H1 (cell line): ENCODE measurements around the gene RALGAPA2. TPM values are rescaled to one million over a fixed set of nuclear protein-coding genes. Genes with fewer than 3 reads are reported as not detected.

Experiments used
- CTCF ChIA-PET: fragments of 300-600 bp; sonication (Branson Sonifier 250); formaldehyde crosslinking; loops from one replicate; lab custom pipeline; 2021; ENCODE audit not compliant: partially characterized antibody; lab: Charles Lee
- POLR2A ChIA-PET: fragments of 300-600 bp; sonication (Branson Sonifier 250); formaldehyde crosslinking; loops from one replicate; lab custom pipeline; 2021; ENCODE audit warnings: inconsistent platforms; ENCODE audit not compliant: partially characterized antibody; lab: Charles Lee
- DNase-seq, 2 experiments: peaks; one replicate each; pipeline versions ENCODE4 v3.0.0 to v3.0.0-alpha.2; 2010 to 2022; ENCODE audit warnings: low spot score in 2 of 2, low read depth in 1 of 2, mixed read lengths in 1 of 2
- FAIRE-seq: peaks from 2 replicates; lab custom pipeline; 2011; peaks lifted over from hg19 to GRCh38; lab: Jason Lieb, UNC
- H2AFZ ChIP-seq: 2 replicates; pipeline ENCODE4 v1.8.1; 2012; ENCODE audit warnings: low read length, inconsistent platforms
- H2AK5ac ChIP-seq: 2 replicates; pipeline ENCODE4 v1.6.1; 2013; ENCODE audit warnings: low read depth, low read length
- H2BK120ac ChIP-seq: replicated peaks from 2 replicates; pipeline ENCODE3; 2013; ENCODE audit warnings: low read depth, low read length, inconsistent platforms
- H2BK12ac ChIP-seq: 2 replicates; pipeline ENCODE4 v1.6.1; 2013; ENCODE audit warnings: low read depth, low read length
- H2BK15ac ChIP-seq: 2 replicates; pipeline ENCODE4 v1.6.1; 2013; ENCODE audit warnings: low read length
- H2BK20ac ChIP-seq: 2 replicates; pipeline ENCODE4 v1.6.1; 2013; ENCODE audit warnings: low read length
- H2BK5ac ChIP-seq: 2 replicates; pipeline ENCODE4 v1.6.1; 2013; ENCODE audit warnings: low read depth, low read length
- H3K14ac ChIP-seq: 2 replicates; pipeline ENCODE4 v1.6.1; 2013; ENCODE audit warnings: inconsistent platforms; ENCODE audit not compliant: insufficient read length
- H3K18ac ChIP-seq: 2 replicates; pipeline ENCODE4 v1.6.1; 2013; ENCODE audit warnings: low read length; ENCODE audit errors: extremely low read depth
- H3K23ac ChIP-seq: 2 replicates; pipeline ENCODE4 v1.6.1; 2013; ENCODE audit warnings: inconsistent platforms; ENCODE audit not compliant: insufficient read length
- H3K23me2 ChIP-seq: 2 replicates; pipeline ENCODE4 v1.6.1; 2013; ENCODE audit warnings: low read depth, low read length
- H3K27ac ChIP-seq: 2 replicates; pipeline ENCODE4 v1.6.1; 2011; ENCODE audit warnings: low read depth, low read length, inconsistent platforms
- H3K27me3 ChIP-seq, 4 experiments: replicated peaks in 1 of 4; 1 replicate in 1 of 4; 2 replicates in 3 of 4; pipeline versions ENCODE4 v1.6.1 to v1.8.1; 2011 to 2013; ENCODE audit warnings: low read length in 3 of 4, mild to moderate bottlenecking in 3 of 4, inconsistent platforms in 2 of 4, mixed read lengths in 2 of 4, moderate library complexity in 1 of 4; ENCODE audit not compliant: control insufficient read depth in 3 of 4, insufficient read depth in 3 of 4; ENCODE audit errors: extremely low read depth in 1 of 4
- H3K36me3 ChIP-seq, 4 experiments: 2 replicates each; pipeline versions ENCODE4 v1.6.1 to v1.8.1; 2011 to 2013; ENCODE audit warnings: mild to moderate bottlenecking in 4 of 4, low read length in 3 of 4, moderate library complexity in 2 of 4, control low read depth in 1 of 4, inconsistent platforms in 1 of 4; ENCODE audit not compliant: insufficient read depth in 4 of 4, control insufficient read depth in 2 of 4
- H3K4ac ChIP-seq: replicated peaks from 2 replicates; pipeline ENCODE3; 2013; ENCODE audit warnings: low read length, low read depth, mixed read lengths, inconsistent platforms; ENCODE audit not compliant: insufficient read length
- H3K4me1 ChIP-seq, 4 experiments: replicated peaks in 1 of 4; 1 replicate in 1 of 4; 2 replicates in 3 of 4; pipeline versions ENCODE4 v1.6.1 to v1.8.1; 2011 to 2013; ENCODE audit warnings: low read length in 3 of 4, inconsistent platforms in 2 of 4, mixed read lengths in 1 of 4; ENCODE audit not compliant: insufficient read depth in 4 of 4, control insufficient read depth in 3 of 4
- H3K4me2 ChIP-seq, 2 experiments: 2 replicates each; pipeline versions ENCODE4 v1.6.1 to v1.8.1; 2011 to 2013; ENCODE audit warnings: low read depth in 2 of 2, low read length in 2 of 2, control low read depth in 1 of 2, inconsistent platforms in 1 of 2, mild to moderate bottlenecking in 1 of 2; ENCODE audit not compliant: insufficient read depth in 1 of 2
- H3K4me3 ChIP-seq, 4 experiments: fragments of 200-600, 300-600 bp in 1 of 4; sonication (generic), shearing (Covaris generic), sonication (Bioruptor Twin) in 1 of 4; 2 replicates each; pipeline versions ENCODE4 v1.5.1 to v1.8.1; 2011 to 2016; ENCODE audit warnings: low read length in 4 of 4, low read depth in 3 of 4, control low read depth in 2 of 4, inconsistent platforms in 2 of 4, mild to moderate bottlenecking in 2 of 4, mixed read lengths in 1 of 4, moderate library complexity in 1 of 4; ENCODE audit not compliant: insufficient read depth in 2 of 4; ENCODE audit errors: extremely low read depth in 1 of 4
- H3K56ac ChIP-seq: replicated peaks from 2 replicates; pipeline ENCODE3; 2013; ENCODE audit warnings: low read depth, mild to moderate bottlenecking, mixed read lengths, low read length, inconsistent platforms; ENCODE audit not compliant: insufficient read length
- H3K79me1 ChIP-seq: 2 replicates; pipeline ENCODE4 v1.6.1; 2013; ENCODE audit warnings: low read depth, low read length, control low read depth
- H3K79me2 ChIP-seq, 2 experiments: 2 replicates each; pipeline versions ENCODE4 v1.6.1 to v1.8.1; 2012 to 2013; ENCODE audit warnings: low read length in 2 of 2, mild to moderate bottlenecking in 2 of 2, inconsistent platforms in 1 of 2; ENCODE audit not compliant: insufficient read depth in 2 of 2, control insufficient read depth in 1 of 2
- H3K9ac ChIP-seq, 4 experiments: replicated peaks in 1 of 4; 1 replicate in 1 of 4; 2 replicates in 3 of 4; pipeline versions ENCODE4 v1.6.1 to v1.8.1; 2011 to 2013; ENCODE audit warnings: low read depth in 3 of 4, low read length in 3 of 4, control low read depth in 2 of 4, mild to moderate bottlenecking in 2 of 4, moderate library complexity in 2 of 4, inconsistent platforms in 1 of 4; ENCODE audit errors: extremely low read depth in 1 of 4
- H3K9me3 ChIP-seq, 2 experiments: 2 replicates each; pipeline versions ENCODE4 v1.6.1 to v1.8.1; 2012 to 2013; ENCODE audit warnings: mild to moderate bottlenecking in 2 of 2, moderate library complexity in 2 of 2, control low read depth in 1 of 2, inconsistent platforms in 1 of 2, low read depth in 1 of 2, low read length in 1 of 2, mixed read lengths in 1 of 2; ENCODE audit not compliant: insufficient read depth in 2 of 2
- H4K20me1 ChIP-seq, 2 experiments: replicated peaks in 1 of 2; 2 replicates each; pipeline versions ENCODE3 to v1.8.1; 2011 to 2013; ENCODE audit warnings: inconsistent platforms in 2 of 2, low read length in 2 of 2, mild to moderate bottlenecking in 1 of 2; ENCODE audit not compliant: insufficient read depth in 2 of 2, control insufficient read depth in 1 of 2
- H4K5ac ChIP-seq: 2 replicates; pipeline ENCODE4 v1.6.1; 2013; ENCODE audit warnings: low read length, low read depth, mixed read lengths, inconsistent platforms; ENCODE audit not compliant: insufficient read length
- H4K8ac ChIP-seq: 2 replicates; pipeline ENCODE4 v1.8.0; 2013; ENCODE audit warnings: mild to moderate bottlenecking, moderate library complexity, low read length, inconsistent platforms; ENCODE audit not compliant: insufficient read depth; ENCODE audit errors: extremely low read depth
- H4K91ac ChIP-seq: replicated peaks from 2 replicates; pipeline ENCODE3; 2013; ENCODE audit warnings: low read length, mixed read lengths, inconsistent platforms; ENCODE audit not compliant: insufficient read length
- CBX5 ChIP-seq: fragments of 300-800, 300-1000 bp; sonication (generic); IDR thresholded peaks from 2 replicates; pipeline ENCODE4 v1.7.1; 2016; ENCODE audit warnings: antibody characterized with exemption, low read length, low read depth
- CHD2 ChIP-seq: IDR thresholded peaks from 2 replicates; pipeline ENCODE4 v1.6.1; 2012; ENCODE audit warnings: low read length, improper control_type of control experiment
- CREB1 ChIP-seq: IDR thresholded peaks from 2 replicates; pipeline ENCODE4 v1.6.1; 2012; ENCODE audit warnings: inconsistent platforms
- CTBP2 ChIP-seq: IDR thresholded peaks from 2 replicates; pipeline ENCODE4 v1.7.0; 2011; ENCODE audit warnings: borderline replicate concordance, mild to moderate bottlenecking, moderate library complexity, mixed read lengths, low read length; ENCODE audit not compliant: insufficient read depth, insufficient read length
- MAFK ChIP-seq: IDR thresholded peaks from 2 replicates; pipeline ENCODE4 v1.6.1; 2012; ENCODE audit warnings: low read depth, mild to moderate bottlenecking, improper control_type of control experiment, low read length
- NANOG ChIP-seq: IDR thresholded peaks from 2 replicates; pipeline ENCODE4 v1.6.1; 2011; ENCODE audit warnings: low read length, low read depth, mild to moderate bottlenecking, inconsistent platforms; ENCODE audit not compliant: insufficient read depth, poor library complexity, severe bottlenecking
- POU5F1 ChIP-seq: IDR thresholded peaks from 2 replicates; pipeline ENCODE4 v1.6.1; 2011; ENCODE audit warnings: low read depth, mild to moderate bottlenecking, low read length, moderate library complexity
- RAD21 ChIP-seq, 2 experiments: IDR thresholded peaks in 1 of 2; conservative IDR thresholded peaks in 1 of 2; 2 replicates each; pipeline ENCODE4 v1.6.1; 2011; ENCODE audit warnings: low read depth in 2 of 2, low read length in 2 of 2, improper control_type of control experiment in 1 of 2, inconsistent platforms in 1 of 2, mild to moderate bottlenecking in 1 of 2, moderate library complexity in 1 of 2
- SIX5 ChIP-seq: IDR thresholded peaks from 2 replicates; pipeline ENCODE4 v1.6.1; 2011; ENCODE audit warnings: mild to moderate bottlenecking, low read depth, low read length
- SRF ChIP-seq: IDR thresholded peaks from 2 replicates; pipeline ENCODE4 v1.6.1; 2011; ENCODE audit warnings: mild to moderate bottlenecking, low read depth, low read length, moderate library complexity
- YY1 ChIP-seq: IDR thresholded peaks from 2 replicates; pipeline ENCODE4 v1.6.1; 2011; ENCODE audit warnings: low read depth, mild to moderate bottlenecking, low read length
- WGBS, 2 experiments: shearing (Covaris generic) in 1 of 2; methylation state at CpG; one replicate each; pipeline versions ENCODE4 v1.1.6 to v1.1.7; 2013 to 2015; ENCODE audit warnings: low lambda C conversion rate in 2 of 2, mixed read lengths in 2 of 2, inconsistent platforms in 1 of 2, low coverage in 1 of 2, missing lambda C conversion rate in 1 of 2; ENCODE audit not compliant: insufficient replicate concordance in 2 of 2, insufficient coverage in 1 of 2, insufficient read length in 1 of 2; ENCODE audit errors: extremely low coverage in 1 of 2, missing lambda C conversion rate in 1 of 2; 5-methylcytosine and 5-hydroxymethylcytosine counted together
- polyA plus RNA-seq, 7 experiments: library from polyadenylated mRNA; depleted of rRNA in 3 of 7; stranded (reverse) in 5 of 7; unstranded in 2 of 7; fragments of >200 nt in 5 of 7; fragments of 200-250 nt in 2 of 7; gene quantifications; 1 replicate in 5 of 7; 2 replicates in 1 of 7; 4 replicates in 1 of 7; pipeline versions ENCODE4 v1.2.1 to v1.2.3, GENCODE V29; 2011 to 2013; ENCODE audit warnings: missing spikeins in 2 of 7, mixed read lengths in 2 of 7
- total RNA-seq: library from RNA; stranded (reverse); fragmentation: NEBNext Ultra II Directional; extraction: Animal tissue kit (Norgen Biotek cat#: 25700); gene quantifications from 2 replicates; pipeline ENCODE4 v1.2.1, GENCODE V29; 2021
- TF ChIP-seq, protein P1 (sequence below), 3 experiments: IDR thresholded peaks; 1 replicate in 2 of 3; 2 replicates in 1 of 3; pipeline versions ENCODE4 v1.5.1 to v1.6.1; 2011; ENCODE audit warnings: low read length in 3 of 3, mild to moderate bottlenecking in 3 of 3, inconsistent platforms in 2 of 3, low read depth in 1 of 3, moderate library complexity in 1 of 3; ENCODE audit not compliant: insufficient read depth in 1 of 3; ENCODE audit errors: control extremely low read depth in 1 of 3

RALGAPA2 gene
- total and polyA plus RNA-seq, 2 of the 8 experiments (the other 6 are each of a cell fraction or from before 2014, with no cell fraction given), result 5.1 to 25.5 TPM

DNA sequence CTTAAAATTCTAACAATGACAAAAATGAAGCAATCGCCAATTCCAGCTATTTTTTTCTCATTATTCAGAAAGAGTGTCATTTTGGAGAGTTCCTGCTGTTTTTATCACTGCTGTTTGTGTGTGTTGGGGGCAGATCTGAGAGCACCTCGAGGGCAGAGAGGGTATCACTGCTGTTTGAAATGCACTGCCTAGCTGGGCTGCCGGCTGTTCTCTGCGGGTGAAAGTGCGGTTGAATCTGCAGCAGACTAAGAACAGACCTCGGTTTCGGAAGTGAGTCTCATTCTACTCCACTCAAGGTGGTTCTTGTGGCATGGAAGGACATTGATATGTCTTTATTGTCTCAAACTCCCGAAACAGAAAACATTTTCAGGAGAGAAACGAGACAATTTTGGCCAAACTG is 326.3 kb downstream of the RALGAPA2 start:
- H3K23ac ChIP-seq, result no peak overlapping the region
- H2BK5ac ChIP-seq, result no peak overlapping the region
- DNase-seq (no peak), FAIRE-seq (no peak)
- H3K9ac ChIP-seq, result no peak overlapping the region
- H2AFZ ChIP-seq, result no peak overlapping the region
- H3K79me2 ChIP-seq, result no peaks in the 10 kb centered on the region
- no peak overlapping the region for H3K14ac ChIP-seq
- H2BK20ac ChIP-seq, result no peak overlapping the region
- H2AK5ac ChIP-seq, result no peak overlapping the region
- H4K5ac ChIP-seq, result no peak overlapping the region
- no peak overlapping the region for H3K4me3 ChIP-seq
- 89% methylated on average over 9 of the region's 9 CpGs; no CpG with 5 or more reads in 1 of the 2 experiments for WGBS, 2 experiments
- H3K56ac ChIP-seq, result no peak overlapping the region
- ChIA-PET POLR2A (interaction anchor here (1.9 kb wide), 1 partner anchor 16 kb away, joined by 5 read pairs; no protein-coding TSS in a partner anchor), CTCF (interaction anchor here (1.3 kb wide), 1 partner anchor 208 kb away, joined by 5 read pairs; no protein-coding TSS in a partner anchor)
- H3K23me2 ChIP-seq, result no peaks in the 10 kb centered on the region
- no peaks in the 10 kb centered on the region for H3K79me1 ChIP-seq
- no peak overlapping the region for H2BK120ac ChIP-seq
- H3K18ac ChIP-seq, result no peak overlapping the region
- H3K9me3 ChIP-seq, result 0 out of 4 replicates have a peak, but pooled peaks cover 0 to under 1% of the 10 kb centered on the region in 2 experiments
- no peaks in the 10 kb centered on the region for H4K20me1 ChIP-seq
- H2BK15ac ChIP-seq, result no peak overlapping the region
- H3K4me2 ChIP-seq, result no peak overlapping the region
- H4K8ac ChIP-seq, result no peak overlapping the region
- no peaks in the 10 kb centered on the region for H3K27me3 ChIP-seq
- no peak overlapping the region for H2BK12ac ChIP-seq
- no peaks in the 10 kb centered on the region for H3K4me1 ChIP-seq
- H3K27ac ChIP-seq, result no peak overlapping the region
- H4K91ac ChIP-seq, result no peak overlapping the region
- H3K36me3 ChIP-seq, result no peaks in the 10 kb centered on the region
- H3K4ac ChIP-seq, result no peak overlapping the region
- TF ChIP-seq MAFK (no peak), SRF (no peak), CHD2 (no peak), YY1 (no peak), CREB1 (no peak), CTBP2 (no peak), POU5F1 (no peak), RAD21 (IDR thresholded peaks at IDR 0.05 in 1 of 2, conservative IDR thresholded peaks at IDR 0.05 in 1 of 2; ENCODE audit: low read depth in 2 of 2, low read length in 2 of 2) (no peak), CBX5 (no peak), SIX5 (no peak), NANOG (no peak)
- TF ChIP-seq, protein P1, sequence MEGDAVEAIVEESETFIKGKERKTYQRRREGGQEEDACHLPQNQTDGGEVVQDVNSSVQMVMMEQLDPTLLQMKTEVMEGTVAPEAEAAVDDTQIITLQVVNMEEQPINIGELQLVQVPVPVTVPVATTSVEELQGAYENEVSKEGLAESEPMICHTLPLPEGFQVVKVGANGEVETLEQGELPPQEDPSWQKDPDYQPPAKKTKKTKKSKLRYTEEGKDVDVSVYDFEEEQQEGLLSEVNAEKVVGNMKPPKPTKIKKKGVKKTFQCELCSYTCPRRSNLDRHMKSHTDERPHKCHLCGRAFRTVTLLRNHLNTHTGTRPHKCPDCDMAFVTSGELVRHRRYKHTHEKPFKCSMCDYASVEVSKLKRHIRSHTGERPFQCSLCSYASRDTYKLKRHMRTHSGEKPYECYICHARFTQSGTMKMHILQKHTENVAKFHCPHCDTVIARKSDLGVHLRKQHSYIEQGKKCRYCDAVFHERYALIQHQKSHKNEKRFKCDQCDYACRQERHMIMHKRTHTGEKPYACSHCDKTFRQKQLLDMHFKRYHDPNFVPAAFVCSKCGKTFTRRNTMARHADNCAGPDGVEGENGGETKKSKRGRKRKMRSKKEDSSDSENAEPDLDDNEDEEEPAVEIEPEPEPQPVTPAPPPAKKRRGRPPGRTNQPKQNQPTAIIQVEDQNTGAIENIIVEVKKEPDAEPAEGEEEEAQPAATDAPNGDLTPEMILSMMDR (IDR thresholded peaks at IDR 0.05; ENCODE audit: control extremely low read depth in 1 of 3, insufficient read depth in 1 of 3, low read depth in 1 of 3, low read length in 3 of 3), result no peak
